BJ (cell line): ENCODE results near the gene POU5F1. TPM values are rescaled to one million over a fixed set of nuclear protein-coding genes. Genes with fewer than 3 reads are reported as not detected.

Experiments
- CTCF ChIA-PET: fragments of 350-600 bp; formaldehyde crosslinking; extraction: SDS; loops from one replicate; lab custom pipeline; 2021; ENCODE audit warnings: antibody characterized with exemption, inconsistent platforms; lab: Yijun Ruan, JAX
- POLR2A ChIA-PET: fragments of 300-600 bp; sonication (Branson Sonifier 250); formaldehyde crosslinking; extraction: SDS; loops from one replicate; lab custom pipeline; 2021; ENCODE audit warnings: antibody characterized with exemption; lab: Charles Lee
- DNase-seq: peaks from one replicate; pipeline ENCODE4 v3.0.0-alpha.2; 2011; ENCODE audit warnings: low read depth
- H3K27me3 ChIP-seq: 2 replicates; pipeline ENCODE4 v1.6.0; 2011; ENCODE audit warnings: low read length; ENCODE audit not compliant: control insufficient read depth, insufficient read depth
- H3K36me3 ChIP-seq: 2 replicates; pipeline ENCODE4 v1.5.1; 2011; ENCODE audit warnings: low read length; ENCODE audit not compliant: control insufficient read depth, insufficient read depth
- H3K4me3 ChIP-seq: 2 replicates; pipeline ENCODE4 v1.5.1; 2011; ENCODE audit warnings: low read depth, mild to moderate bottlenecking, control low read depth, low read length
- polyA plus RNA-seq: library from polyadenylated mRNA; depleted of rRNA; stranded (reverse); fragments of >200 nt; gene quantifications from 2 replicates; pipeline ENCODE4 v1.2.3, GENCODE V29; 2011
- TF ChIP-seq, protein P1 (sequence below): IDR thresholded peaks from 2 replicates; pipeline ENCODE4 v1.5.1; 2011; ENCODE audit warnings: low read depth, mild to moderate bottlenecking, control low read depth, inconsistent platforms, low read length, moderate library complexity; ENCODE audit not compliant: insufficient read depth

Gene POU5F1
- polyA plus RNA-seq, 1 experiment, result 0.22 TPM

- CTCF ChIA-PET, result interaction anchor here (0.8 to 2.4 kb wide), 4 partner anchors 34 to 206 kb away, joined by 3 to 7 read pairs (median 4); no protein-coding TSS in a partner anchor
- no peaks in the 10 kb centered on the region for H3K27me3 ChIP-seq
- TF ChIP-seq, protein P1, sequence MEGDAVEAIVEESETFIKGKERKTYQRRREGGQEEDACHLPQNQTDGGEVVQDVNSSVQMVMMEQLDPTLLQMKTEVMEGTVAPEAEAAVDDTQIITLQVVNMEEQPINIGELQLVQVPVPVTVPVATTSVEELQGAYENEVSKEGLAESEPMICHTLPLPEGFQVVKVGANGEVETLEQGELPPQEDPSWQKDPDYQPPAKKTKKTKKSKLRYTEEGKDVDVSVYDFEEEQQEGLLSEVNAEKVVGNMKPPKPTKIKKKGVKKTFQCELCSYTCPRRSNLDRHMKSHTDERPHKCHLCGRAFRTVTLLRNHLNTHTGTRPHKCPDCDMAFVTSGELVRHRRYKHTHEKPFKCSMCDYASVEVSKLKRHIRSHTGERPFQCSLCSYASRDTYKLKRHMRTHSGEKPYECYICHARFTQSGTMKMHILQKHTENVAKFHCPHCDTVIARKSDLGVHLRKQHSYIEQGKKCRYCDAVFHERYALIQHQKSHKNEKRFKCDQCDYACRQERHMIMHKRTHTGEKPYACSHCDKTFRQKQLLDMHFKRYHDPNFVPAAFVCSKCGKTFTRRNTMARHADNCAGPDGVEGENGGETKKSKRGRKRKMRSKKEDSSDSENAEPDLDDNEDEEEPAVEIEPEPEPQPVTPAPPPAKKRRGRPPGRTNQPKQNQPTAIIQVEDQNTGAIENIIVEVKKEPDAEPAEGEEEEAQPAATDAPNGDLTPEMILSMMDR, result no peak
- no peak overlapping the region for H3K4me3 ChIP-seq
- DNase-seq, result no peak
- POLR2A ChIA-PET, result no interaction called here
- H3K36me3 ChIP-seq, result no peaks in the 10 kb centered on the region; the same call in 1 of the 2 replicates
Measured at GRCh38 chr6:31121131-31121790, 49.2 kb downstream of the POU5F1 start.

GRCh38 chr6:31120151-31120915, 50.1 kb downstream of the POU5F1 start, which contains the start of gene CDSN:
TSS of gene CDSN (minus strand) at chr6:31120446. CDS start at chr6:31120419, 27 bp downstream.
- ChIA-PET CTCF (interaction anchor here (1.5 to 2.4 kb wide), 3 partner anchors 33 to 205 kb away, joined by 3 to 7 read pairs (median 5); no protein-coding TSS in a partner anchor), POLR2A (interaction anchor here (0.6 kb wide), 1 partner anchor 10 kb away, joined by 11 read pairs; no protein-coding TSS in a partner anchor)
- no peak for DNase-seq
- Histone ChIP-seq H3K27me3 (no peaks in the 10 kb centered on the region), H3K4me3 (no peak within 1 kb of the TSS), H3K36me3 (no peaks in the 10 kb centered on the region; the same call in 1 of the 2 replicates)
- TF ChIP-seq, protein P1, result no peak

DNA sequence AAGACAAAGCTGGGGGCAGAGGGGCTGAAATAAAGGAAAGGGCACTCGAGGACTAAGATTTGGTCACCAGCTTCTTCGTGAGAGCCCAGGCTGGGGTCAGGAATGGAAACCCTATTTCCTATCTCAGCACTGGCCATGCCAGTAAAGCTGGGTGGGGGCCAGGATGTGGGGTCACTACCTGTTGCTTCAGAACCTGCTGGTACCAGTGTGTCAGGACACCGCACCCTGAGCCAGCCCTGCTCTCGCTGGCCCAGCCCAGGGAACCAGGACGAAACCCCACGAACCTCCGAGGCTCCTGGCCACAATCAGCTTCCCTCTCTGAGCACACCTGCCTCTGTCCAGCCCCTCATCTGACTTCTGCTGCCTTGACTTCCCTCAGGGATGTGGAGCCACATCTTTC, 52.3 kb downstream of the POU5F1 start:
- Histone ChIP-seq H3K36me3 (no peaks in the 10 kb centered on the region; the same call in 1 of the 2 replicates), H3K27me3 (no peaks in the 10 kb centered on the region), H3K4me3 (no peak overlapping the region)
- TF ChIP-seq, protein P1, result no peak
- DNase-seq, result no peak
- ChIA-PET CTCF (interaction anchor here (0.8 to 6.6 kb wide), 6 partner anchors 9 to 74 kb away, joined by 3 to 33 read pairs (median 4); no protein-coding TSS in a partner anchor), POLR2A (no interaction called here)

DNA sequence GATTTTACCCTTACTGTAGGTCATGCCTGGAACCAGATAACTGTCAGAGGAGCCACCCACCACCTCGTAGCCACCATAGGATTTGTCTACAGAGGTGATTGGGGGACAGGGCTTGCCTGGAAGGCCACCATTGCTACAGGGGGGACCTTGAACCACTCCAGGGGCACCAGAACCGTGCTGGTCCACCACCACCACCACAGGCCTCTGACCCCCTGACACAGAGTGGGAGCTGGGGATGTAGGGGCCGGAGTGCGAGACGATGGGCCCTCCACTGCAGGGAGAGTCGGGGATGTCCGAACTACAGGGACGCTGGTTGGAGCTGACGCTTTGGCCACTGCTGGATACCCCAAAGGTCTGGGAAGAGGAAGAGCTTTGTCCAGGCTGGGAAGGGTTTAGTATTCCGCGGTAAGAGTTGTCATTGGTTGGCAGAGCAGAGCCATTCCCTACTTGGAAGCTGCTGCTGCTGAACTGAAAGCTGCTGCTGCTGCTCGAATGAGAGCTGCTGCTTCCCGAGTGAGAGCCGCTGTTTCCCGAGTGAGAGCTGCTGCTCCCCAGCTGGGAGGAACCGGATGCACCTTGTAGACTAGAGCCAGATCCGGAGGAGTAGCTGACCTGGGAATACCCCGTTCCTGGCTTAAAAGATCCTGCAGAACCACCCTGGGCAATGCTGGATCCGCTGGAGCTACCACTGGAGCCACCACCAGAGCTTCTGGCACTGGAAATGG, 53.7 kb downstream of the POU5F1 start:
- TF ChIP-seq, protein P1, result no peak
- no peaks in the 10 kb centered on the region; the same call in 1 of the 2 replicates for H3K36me3 ChIP-seq
- no peak overlapping the region for H3K4me3 ChIP-seq
- ChIA-PET POLR2A (interaction anchor here (0.7 kb wide), 1 partner anchor 299 kb away, joined by 3 read pairs; no protein-coding TSS in a partner anchor), CTCF (interaction anchor here (0.8 to 6.6 kb wide), 8 partner anchors 9 to 49 kb away, joined by 3 to 33 read pairs (median 14); partner anchors contain the start of gene PSORS1C2)
- no peak for DNase-seq
- H3K27me3 ChIP-seq, result no peaks in the 10 kb centered on the region
